ENCODE results near the gene TWF2.

DNA sequence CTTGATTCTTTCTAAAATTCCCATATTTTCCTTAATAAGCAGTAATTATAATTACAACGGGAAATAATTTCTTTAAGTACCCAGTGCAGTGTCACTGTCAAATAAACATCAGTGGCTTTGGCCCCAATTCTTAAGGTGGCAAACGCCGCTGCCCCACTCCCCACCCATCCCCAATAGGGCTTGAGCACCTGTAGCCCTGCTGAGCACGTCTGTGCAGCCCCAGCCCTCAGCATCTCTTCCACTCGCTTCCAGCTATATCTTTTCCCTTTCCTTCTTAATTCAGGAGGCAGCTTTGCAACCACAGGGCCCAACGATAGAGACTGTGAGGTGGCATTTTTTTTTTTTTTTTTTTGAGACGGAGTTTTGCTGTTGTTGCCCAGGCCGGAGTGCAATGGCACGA is 15.7 kb upstream of the TWF2 start:
- TF ChIP-seq, protein P1, sequence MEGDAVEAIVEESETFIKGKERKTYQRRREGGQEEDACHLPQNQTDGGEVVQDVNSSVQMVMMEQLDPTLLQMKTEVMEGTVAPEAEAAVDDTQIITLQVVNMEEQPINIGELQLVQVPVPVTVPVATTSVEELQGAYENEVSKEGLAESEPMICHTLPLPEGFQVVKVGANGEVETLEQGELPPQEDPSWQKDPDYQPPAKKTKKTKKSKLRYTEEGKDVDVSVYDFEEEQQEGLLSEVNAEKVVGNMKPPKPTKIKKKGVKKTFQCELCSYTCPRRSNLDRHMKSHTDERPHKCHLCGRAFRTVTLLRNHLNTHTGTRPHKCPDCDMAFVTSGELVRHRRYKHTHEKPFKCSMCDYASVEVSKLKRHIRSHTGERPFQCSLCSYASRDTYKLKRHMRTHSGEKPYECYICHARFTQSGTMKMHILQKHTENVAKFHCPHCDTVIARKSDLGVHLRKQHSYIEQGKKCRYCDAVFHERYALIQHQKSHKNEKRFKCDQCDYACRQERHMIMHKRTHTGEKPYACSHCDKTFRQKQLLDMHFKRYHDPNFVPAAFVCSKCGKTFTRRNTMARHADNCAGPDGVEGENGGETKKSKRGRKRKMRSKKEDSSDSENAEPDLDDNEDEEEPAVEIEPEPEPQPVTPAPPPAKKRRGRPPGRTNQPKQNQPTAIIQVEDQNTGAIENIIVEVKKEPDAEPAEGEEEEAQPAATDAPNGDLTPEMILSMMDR (IDR thresholded peaks at IDR 0.05; ENCODE audit: poor library complexity, severe bottlenecking): no peak
- TF ChIP-seq EZH2 (IDR thresholded peaks at IDR 0.05; ENCODE audit: borderline replicate concordance, insufficient read depth, low read length, poor library complexity, severe bottlenecking) (no peak), POLR2AphosphoS5 (IDR thresholded peaks at IDR 0.05) (no peak), TAF1 (IDR thresholded peaks at IDR 0.05; ENCODE audit: low read depth) (no peak), RAD21 (conservative IDR thresholded peaks at IDR 0.05) (no peak), MXI1 (conservative IDR thresholded peaks at IDR 0.05; ENCODE audit: poor library complexity, severe bottlenecking) (no peak), EP300 (conservative IDR thresholded peaks at IDR 0.05; ENCODE audit: poor library complexity, severe bottlenecking) (no peak)
- TF ChIP-seq, protein P2, sequence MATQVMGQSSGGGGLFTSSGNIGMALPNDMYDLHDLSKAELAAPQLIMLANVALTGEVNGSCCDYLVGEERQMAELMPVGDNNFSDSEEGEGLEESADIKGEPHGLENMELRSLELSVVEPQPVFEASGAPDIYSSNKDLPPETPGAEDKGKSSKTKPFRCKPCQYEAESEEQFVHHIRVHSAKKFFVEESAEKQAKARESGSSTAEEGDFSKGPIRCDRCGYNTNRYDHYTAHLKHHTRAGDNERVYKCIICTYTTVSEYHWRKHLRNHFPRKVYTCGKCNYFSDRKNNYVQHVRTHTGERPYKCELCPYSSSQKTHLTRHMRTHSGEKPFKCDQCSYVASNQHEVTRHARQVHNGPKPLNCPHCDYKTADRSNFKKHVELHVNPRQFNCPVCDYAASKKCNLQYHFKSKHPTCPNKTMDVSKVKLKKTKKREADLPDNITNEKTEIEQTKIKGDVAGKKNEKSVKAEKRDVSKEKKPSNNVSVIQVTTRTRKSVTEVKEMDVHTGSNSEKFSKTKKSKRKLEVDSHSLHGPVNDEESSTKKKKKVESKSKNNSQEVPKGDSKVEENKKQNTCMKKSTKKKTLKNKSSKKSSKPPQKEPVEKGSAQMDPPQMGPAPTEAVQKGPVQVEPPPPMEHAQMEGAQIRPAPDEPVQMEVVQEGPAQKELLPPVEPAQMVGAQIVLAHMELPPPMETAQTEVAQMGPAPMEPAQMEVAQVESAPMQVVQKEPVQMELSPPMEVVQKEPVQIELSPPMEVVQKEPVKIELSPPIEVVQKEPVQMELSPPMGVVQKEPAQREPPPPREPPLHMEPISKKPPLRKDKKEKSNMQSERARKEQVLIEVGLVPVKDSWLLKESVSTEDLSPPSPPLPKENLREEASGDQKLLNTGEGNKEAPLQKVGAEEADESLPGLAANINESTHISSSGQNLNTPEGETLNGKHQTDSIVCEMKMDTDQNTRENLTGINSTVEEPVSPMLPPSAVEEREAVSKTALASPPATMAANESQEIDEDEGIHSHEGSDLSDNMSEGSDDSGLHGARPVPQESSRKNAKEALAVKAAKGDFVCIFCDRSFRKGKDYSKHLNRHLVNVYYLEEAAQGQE (IDR thresholded peaks at IDR 0.05; ENCODE audit: borderline replicate concordance): no peak

Data from neural cell (in vitro differentiated cells).